Endodermal cell (in vitro differentiated cells): ENCODE measurements around the gene CROCC. TPM values are rescaled to one million over a fixed set of nuclear protein-coding genes. Genes with fewer than 3 reads are reported as not detected.

ENCODE experiments used
- DNase-seq: peaks from one replicate; pipeline ENCODE4 v3.0.0-alpha.2; 2017
- H3K27ac ChIP-seq: 2 replicates; pipeline ENCODE4 v1.5.1; 2013; ENCODE audit warnings: mild to moderate bottlenecking, low read depth, low read length, moderate library complexity
- H3K27me3 ChIP-seq: 2 replicates; pipeline ENCODE4 v1.6.1; 2013; ENCODE audit warnings: mild to moderate bottlenecking, low read length, moderate library complexity; ENCODE audit not compliant: insufficient read depth, control insufficient read depth, poor library complexity, severe bottlenecking
- H3K36me3 ChIP-seq: 2 replicates; pipeline ENCODE4 v1.7.0; 2013; ENCODE audit warnings: mild to moderate bottlenecking, low read length, moderate library complexity; ENCODE audit not compliant: control insufficient read depth, insufficient read depth
- H3K4me1 ChIP-seq: one replicate; pipeline ENCODE4 v1.7.0; 2013; ENCODE audit warnings: low read length; ENCODE audit not compliant: control insufficient read depth, insufficient read depth
- H3K4me3 ChIP-seq: 2 replicates; pipeline ENCODE4 v1.5.1; 2013; ENCODE audit warnings: mild to moderate bottlenecking, low read length, moderate library complexity
- H3K9ac ChIP-seq: 2 replicates; pipeline ENCODE4 v1.6.1; 2013; ENCODE audit warnings: mild to moderate bottlenecking, low read length, moderate library complexity; ENCODE audit not compliant: poor library complexity, severe bottlenecking; ENCODE audit errors: extremely low read depth
- H3K9me3 ChIP-seq: 2 replicates; pipeline ENCODE4 v1.6.1; 2013; ENCODE audit warnings: mild to moderate bottlenecking, low read length, moderate library complexity; ENCODE audit not compliant: control insufficient read depth
- H3K27ac Mint-ChIP-seq: 2 replicates; pipeline ENCODE4 v1.8.0; 2020; ENCODE audit warnings: mixed read lengths
- H3K27me3 Mint-ChIP-seq: 2 replicates; pipeline ENCODE4 v1.8.0; 2021; ENCODE audit warnings: mild to moderate bottlenecking, mixed read lengths; ENCODE audit not compliant: insufficient read depth
- H3K36me3 Mint-ChIP-seq: 2 replicates; pipeline ENCODE4 v1.8.0; 2020; ENCODE audit warnings: low read depth, mixed read lengths
- H3K4me1 Mint-ChIP-seq: 2 replicates; pipeline ENCODE4 v1.8.0; 2020; ENCODE audit warnings: mixed read lengths
- H3K4me3 Mint-ChIP-seq: 2 replicates; pipeline ENCODE4 v1.8.0; 2020; ENCODE audit warnings: mild to moderate bottlenecking, moderate library complexity, mixed read lengths
- H3K9me3 Mint-ChIP-seq: 2 replicates; pipeline ENCODE4 v1.8.0; 2020; ENCODE audit warnings: mild to moderate bottlenecking, mixed read lengths
- WGBS, 2 experiments: methylation state at CpG; one replicate each; pipeline versions ENCODE4 v1.1.5 to v1.1.7; 2013; ENCODE audit warnings: missing lambda C conversion rate in 2 of 2, mixed read lengths in 1 of 2; ENCODE audit not compliant: insufficient coverage in 1 of 2, insufficient read length in 1 of 2; 5-methylcytosine and 5-hydroxymethylcytosine counted together
- total RNA-seq, 2 donors: library from RNA; stranded (reverse); fragmentation: NEBNext Ultra II Directional in 1 of 2; extraction: Animal tissue kit (Norgen Biotek cat#: 25700) in 1 of 2; gene quantifications; 2 replicates in 1 of 2; 3 replicates in 1 of 2; pipeline ENCODE4 v1.2.1, GENCODE V29; 2021
- TF ChIP-seq, protein P1 (sequence below): fragments of 200-600 bp; sonication (generic); conservative IDR thresholded peaks from 2 replicates; pipeline ENCODE4 v1.5.0; 2021; ENCODE audit warnings: antibody characterized with exemption, mild to moderate bottlenecking

The CROCC gene
- total RNA-seq, 2 donors from 2014 or later = 58.4 to 61.8 TPM

DNA sequence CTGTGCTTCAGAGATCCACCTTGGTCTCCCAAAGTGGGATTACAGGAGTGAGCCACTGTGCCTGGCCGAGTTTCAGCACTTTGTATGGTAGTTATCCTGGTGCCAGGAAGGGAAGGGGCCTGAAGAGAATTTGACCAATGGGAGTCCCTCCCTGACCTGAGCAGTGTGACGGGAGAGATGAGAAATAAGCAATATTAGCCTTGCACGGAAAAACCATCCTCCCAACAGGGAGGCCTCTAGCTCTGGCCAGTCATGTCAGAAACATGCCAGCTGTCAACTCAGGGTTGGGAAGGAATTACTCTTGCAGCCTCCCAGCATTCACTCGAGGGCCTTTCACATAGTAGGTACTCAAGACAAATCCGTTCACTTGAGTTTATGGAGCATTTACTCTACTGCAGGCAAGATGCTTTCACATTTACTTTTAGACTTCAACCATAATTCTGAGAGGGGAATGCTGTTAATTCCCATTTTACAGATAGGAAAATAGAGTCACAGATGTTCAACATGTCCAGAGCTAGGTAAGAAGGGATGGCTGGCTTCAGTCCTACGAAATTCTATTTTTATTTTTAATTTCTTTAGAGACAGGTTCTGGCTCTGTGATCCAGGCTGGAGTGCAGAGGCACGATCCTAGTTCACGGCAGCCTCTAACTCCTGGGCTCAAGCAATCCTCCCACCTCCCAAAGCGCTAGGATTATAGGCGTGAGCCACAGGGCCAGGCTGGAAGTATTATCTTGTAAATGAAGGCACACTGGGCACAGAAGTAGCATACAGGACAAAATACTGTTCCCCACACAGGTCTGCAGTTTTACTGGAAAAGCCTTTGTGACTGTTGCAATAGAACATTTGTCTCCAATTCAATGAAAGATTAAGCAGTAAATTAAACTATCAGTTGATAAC, 93.2 kb downstream of the CROCC start:
- peaks cover 25% of the 10 kb centered on the region for H3K36me3 ChIP-seq
- 68 to 79% methylated on average over 5 to 10 of the region's 10 CpGs for WGBS, 2 experiments
- H3K4me1 Mint-ChIP-seq = peaks cover 32% of the 10 kb centered on the region
- DNase-seq = peak; percentile 69
- H3K9me3 ChIP-seq = no peaks in the 10 kb centered on the region
- peak overlapping the region; percentile 17 for H3K27ac Mint-ChIP-seq
- TF ChIP-seq, protein P1, sequence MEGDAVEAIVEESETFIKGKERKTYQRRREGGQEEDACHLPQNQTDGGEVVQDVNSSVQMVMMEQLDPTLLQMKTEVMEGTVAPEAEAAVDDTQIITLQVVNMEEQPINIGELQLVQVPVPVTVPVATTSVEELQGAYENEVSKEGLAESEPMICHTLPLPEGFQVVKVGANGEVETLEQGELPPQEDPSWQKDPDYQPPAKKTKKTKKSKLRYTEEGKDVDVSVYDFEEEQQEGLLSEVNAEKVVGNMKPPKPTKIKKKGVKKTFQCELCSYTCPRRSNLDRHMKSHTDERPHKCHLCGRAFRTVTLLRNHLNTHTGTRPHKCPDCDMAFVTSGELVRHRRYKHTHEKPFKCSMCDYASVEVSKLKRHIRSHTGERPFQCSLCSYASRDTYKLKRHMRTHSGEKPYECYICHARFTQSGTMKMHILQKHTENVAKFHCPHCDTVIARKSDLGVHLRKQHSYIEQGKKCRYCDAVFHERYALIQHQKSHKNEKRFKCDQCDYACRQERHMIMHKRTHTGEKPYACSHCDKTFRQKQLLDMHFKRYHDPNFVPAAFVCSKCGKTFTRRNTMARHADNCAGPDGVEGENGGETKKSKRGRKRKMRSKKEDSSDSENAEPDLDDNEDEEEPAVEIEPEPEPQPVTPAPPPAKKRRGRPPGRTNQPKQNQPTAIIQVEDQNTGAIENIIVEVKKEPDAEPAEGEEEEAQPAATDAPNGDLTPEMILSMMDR = no peak
- H3K9ac ChIP-seq = no peak overlapping the region
- H3K4me3 Mint-ChIP-seq = no peak overlapping the region
- no peaks in the 10 kb centered on the region for H3K27me3 Mint-ChIP-seq
- peaks cover 11% of the 10 kb centered on the region for H3K4me1 ChIP-seq
- H3K9me3 Mint-ChIP-seq = no peaks in the 10 kb centered on the region
- no peak overlapping the region for H3K4me3 ChIP-seq
- H3K36me3 Mint-ChIP-seq = peaks cover 21% of the 10 kb centered on the region
- H3K27ac ChIP-seq = no peak overlapping the region
- no peaks in the 10 kb centered on the region for H3K27me3 ChIP-seq

DNA sequence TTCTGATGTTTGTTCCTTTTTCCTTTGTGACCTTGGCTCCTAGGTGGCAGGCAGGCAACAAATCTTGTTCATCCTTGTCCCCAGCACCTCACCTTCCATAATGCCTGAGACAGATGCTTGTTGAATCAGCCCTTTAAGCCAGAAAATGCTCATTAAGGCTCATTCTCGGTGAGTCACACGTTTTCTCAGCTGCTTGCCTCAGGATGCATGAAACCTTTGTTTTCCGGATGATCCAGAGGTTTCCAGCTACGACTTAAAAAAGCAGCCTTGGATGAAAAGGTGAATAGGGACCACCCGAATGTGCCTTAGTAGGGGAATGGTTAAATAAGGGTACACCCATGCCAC, 94.6 kb downstream of the CROCC start:
- Histone ChIP-seq H3K4me1 (peaks cover 8% of the 10 kb centered on the region), H3K27ac (peak overlapping the region; percentile 72), H3K4me3 (peak overlapping the region; percentile 56), H3K27me3 (no peaks in the 10 kb centered on the region), H3K9me3 (no peaks in the 10 kb centered on the region), H3K36me3 (peaks cover 38% of the 10 kb centered on the region), H3K9ac (peak overlapping the region; percentile 71)
- H3K36me3 Mint-ChIP-seq = peaks cover 34% of the 10 kb centered on the region
- peaks cover 32% of the 10 kb centered on the region for H3K4me1 Mint-ChIP-seq
- 34 to 46% methylated on average over 3 to 4 of the region's 5 CpGs for WGBS, 2 experiments
- no peaks in the 10 kb centered on the region for H3K9me3 Mint-ChIP-seq
- TF ChIP-seq, protein P1 = no peak
- no peak overlapping the region for H3K4me3 Mint-ChIP-seq
- H3K27ac Mint-ChIP-seq = peak overlapping the region; percentile 94
- no peak for DNase-seq
- no peaks in the 10 kb centered on the region for H3K27me3 Mint-ChIP-seq

DNA sequence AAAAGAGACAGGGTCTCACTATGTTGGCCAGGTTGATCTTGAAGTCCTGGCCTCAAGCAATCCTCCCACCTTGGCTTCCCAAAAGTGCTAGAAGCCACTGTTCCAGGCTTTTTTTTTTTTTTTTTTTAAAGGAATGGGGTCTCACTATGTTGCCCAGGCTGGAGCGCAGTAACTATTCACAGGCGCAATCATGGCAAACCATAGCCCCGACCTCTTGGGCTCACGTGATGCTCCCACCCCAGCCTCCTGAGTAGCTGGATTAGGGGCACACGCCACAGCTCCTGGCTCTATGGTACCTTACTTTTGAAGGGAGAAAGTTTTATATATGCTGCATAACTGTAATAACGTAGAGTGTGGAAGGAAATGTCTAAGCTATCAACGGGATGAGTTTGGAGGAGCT, 95.7 kb downstream of the CROCC start:
- no peaks in the 10 kb centered on the region for H3K27me3 ChIP-seq
- peaks cover 50% of the 10 kb centered on the region for H3K36me3 ChIP-seq
- Mint-ChIP-seq H3K27ac (no peak overlapping the region), H3K9me3 (no peaks in the 10 kb centered on the region), H3K36me3 (peaks cover 42% of the 10 kb centered on the region), H3K4me1 (peaks cover 26% of the 10 kb centered on the region), H3K27me3 (no peaks in the 10 kb centered on the region), H3K4me3 (no peak overlapping the region)
- no peak overlapping the region for H3K27ac ChIP-seq
- no peak overlapping the region for H3K4me3 ChIP-seq
- peaks cover 7% of the 10 kb centered on the region for H3K4me1 ChIP-seq
- TF ChIP-seq, protein P1 = no peak
- no peak overlapping the region for H3K9ac ChIP-seq
- no peak for DNase-seq
- H3K9me3 ChIP-seq = no peaks in the 10 kb centered on the region
- 86 to 95% methylated on average over 2 to 7 of the region's 7 CpGs for WGBS, 2 experiments
